Esophagus muscularis mucosa (tissue), 4 donors: ENCODE measurements around the gene PLK3. TPM values are rescaled to one million over a fixed set of nuclear protein-coding genes. Genes with fewer than 3 reads are reported as not detected.

Experiments used
- DNase-seq: peaks from one replicate; pipeline ENCODE4 v3.0.0-alpha.2; 2017; ENCODE audit errors: extremely low spot score
- H3K27ac ChIP-seq, 4 donors: fragments of 200-600 bp; sonication (generic); replicated peaks in 1 of 4; 1 replicate in 3 of 4; 2 replicates in 1 of 4; pipeline ENCODE4 v1.5.1; 2016 to 2019; ENCODE audit warnings: mild to moderate bottlenecking in 1 of 4
- H3K27me3 ChIP-seq, 4 donors: fragments of 200-600 bp; sonication (generic); one replicate each; pipeline versions ENCODE4 v1.5.1 to v1.6.0; 2016 to 2019
- H3K36me3 ChIP-seq, 4 donors: fragments of 200-600 bp; sonication (generic); one replicate each; pipeline ENCODE4 v1.5.1; 2016 to 2019
- H3K4me1 ChIP-seq, 4 donors: fragments of 200-600 bp; sonication (generic); one replicate each; pipeline ENCODE4 v1.5.1; 2016 to 2019
- H3K4me3 ChIP-seq, 4 donors: fragments of 200-600 bp; sonication (generic); 1 replicate in 2 of 4; 2 replicates in 2 of 4; pipeline ENCODE4 v1.5.1; 2016 to 2019; ENCODE audit warnings: mild to moderate bottlenecking in 4 of 4, moderate library complexity in 1 of 4
- H3K9me3 ChIP-seq, 4 donors: fragments of 200-600 bp; sonication (generic); 1 replicate in 3 of 4; 2 replicates in 1 of 4; pipeline ENCODE4 v1.5.1; 2016 to 2019
- EP300 ChIP-seq: sonication (generic); formaldehyde crosslinking; IDR thresholded peaks from one replicate; pipeline ENCODE4 v1.6.1; 2017; ENCODE audit warnings: antibody characterized with exemption
- POLR2A ChIP-seq: fragments of 450-650 bp; IDR thresholded peaks from one replicate; pipeline ENCODE4 v1.6.1; 2017; ENCODE audit warnings: antibody characterized with exemption, moderate library complexity, mild to moderate bottlenecking, low read depth
- POLR2AphosphoS5 ChIP-seq, 2 donors: sonication (generic); formaldehyde crosslinking; IDR thresholded peaks; one replicate each; pipeline ENCODE4 v1.6.1; 2017; ENCODE audit warnings: antibody characterized with exemption in 2 of 2
- WGBS: methylation state at CpG from one replicate; pipeline ENCODE4 v1.1.5; 2018; 5-methylcytosine and 5-hydroxymethylcytosine counted together
- intact Hi-C: fragments of 100-400 bp; cut with DNase I; formaldehyde crosslinking; loops from one replicate; pipeline ENCODE4 v1.15.1; 2023
- total RNA-seq, 4 donors: library from RNA; depleted of rRNA; stranded (reverse); fragments of >200 nt; gene quantifications; one replicate each; pipeline versions ENCODE4 v1.1.0 to v1.2.1, GENCODE V29; 2016
- TF ChIP-seq, protein P1 (sequence below), 3 experiments: fragments of 200-600 bp in 2 of 3; fragments of 450-650 bp in 1 of 3; sonication (generic) in 2 of 3; IDR thresholded peaks; one replicate each; pipeline ENCODE4 v1.5.1; 2017 to 2019; ENCODE audit warnings: antibody characterized with exemption in 3 of 3, mild to moderate bottlenecking in 2 of 3, moderate library complexity in 1 of 3

PLK3 gene
- total RNA-seq, 4 donors from 2014 or later = 7.9 to 46.4 (median 10.5) TPM

DNA sequence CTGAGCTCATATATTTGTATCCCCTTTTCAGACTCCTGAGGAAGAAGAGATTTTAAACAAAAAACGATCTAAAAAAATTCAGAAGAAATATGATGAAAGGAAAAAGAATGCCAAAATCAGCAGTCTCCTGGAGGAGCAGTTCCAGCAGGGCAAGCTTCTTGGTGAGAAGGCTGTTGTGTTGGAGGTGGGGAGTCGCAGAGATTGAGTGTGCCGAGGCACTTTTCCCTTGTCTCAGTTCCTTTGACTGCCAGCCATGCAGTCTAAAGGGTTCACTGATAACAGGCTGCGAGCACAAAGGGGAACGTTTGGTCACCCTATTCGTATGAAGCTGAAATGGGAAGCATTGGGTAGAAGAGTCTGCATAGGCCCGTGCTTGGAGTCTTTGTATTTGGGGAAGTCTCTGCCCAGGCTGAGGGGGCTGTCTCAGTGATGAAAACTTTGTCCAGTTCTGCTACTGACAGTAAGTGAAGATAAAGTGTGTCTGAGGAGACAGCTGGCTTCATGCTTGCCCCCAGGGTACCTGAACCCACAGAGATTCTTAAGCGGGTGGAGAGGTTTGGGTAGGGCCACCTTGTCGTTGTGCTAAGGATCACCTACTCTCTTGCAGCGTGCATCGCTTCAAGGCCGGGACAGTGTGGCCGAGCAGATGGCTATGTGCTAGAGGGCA, 22.1 kb upstream of the PLK3 start:
- Histone ChIP-seq H3K4me1 (peaks cover 20 to 40% (median 33%) of the 10 kb centered on the region in 4 donors), H3K36me3 (peaks cover 31 to 59% (median 49%) of the 10 kb centered on the region in 4 donors), H3K4me3 (no peak overlapping the region), H3K27me3 (no peaks in the 10 kb centered on the region), H3K27ac (no peak overlapping the region), H3K9me3 (no peaks in the 10 kb centered on the region)
- TF ChIP-seq POLR2AphosphoS5 (IDR thresholded peaks at IDR 0.05) (no peak), POLR2A (no peak), EP300 (no peak)
- TF ChIP-seq, protein P1, sequence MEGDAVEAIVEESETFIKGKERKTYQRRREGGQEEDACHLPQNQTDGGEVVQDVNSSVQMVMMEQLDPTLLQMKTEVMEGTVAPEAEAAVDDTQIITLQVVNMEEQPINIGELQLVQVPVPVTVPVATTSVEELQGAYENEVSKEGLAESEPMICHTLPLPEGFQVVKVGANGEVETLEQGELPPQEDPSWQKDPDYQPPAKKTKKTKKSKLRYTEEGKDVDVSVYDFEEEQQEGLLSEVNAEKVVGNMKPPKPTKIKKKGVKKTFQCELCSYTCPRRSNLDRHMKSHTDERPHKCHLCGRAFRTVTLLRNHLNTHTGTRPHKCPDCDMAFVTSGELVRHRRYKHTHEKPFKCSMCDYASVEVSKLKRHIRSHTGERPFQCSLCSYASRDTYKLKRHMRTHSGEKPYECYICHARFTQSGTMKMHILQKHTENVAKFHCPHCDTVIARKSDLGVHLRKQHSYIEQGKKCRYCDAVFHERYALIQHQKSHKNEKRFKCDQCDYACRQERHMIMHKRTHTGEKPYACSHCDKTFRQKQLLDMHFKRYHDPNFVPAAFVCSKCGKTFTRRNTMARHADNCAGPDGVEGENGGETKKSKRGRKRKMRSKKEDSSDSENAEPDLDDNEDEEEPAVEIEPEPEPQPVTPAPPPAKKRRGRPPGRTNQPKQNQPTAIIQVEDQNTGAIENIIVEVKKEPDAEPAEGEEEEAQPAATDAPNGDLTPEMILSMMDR (IDR thresholded peaks at IDR 0.05) = no peak
- WGBS = 70% methylated on average over 13 of the region's 13 CpGs
- intact Hi-C loops = loop anchor here (5.0 kb wide), 1 partner anchor 46 kb away; the partner anchor contains the start of gene RNU5D-1
- no peak for DNase-seq

GRCh38 chr1:44778705-44779576, 21.2 kb upstream of the PLK3 start:
- Histone ChIP-seq H3K27me3 (no peaks in the 10 kb centered on the region), H3K4me1 (peaks cover 26 to 48% (median 40%) of the 10 kb centered on the region in 4 donors), H3K36me3 (peaks cover 31 to 59% (median 49%) of the 10 kb centered on the region in 4 donors), H3K27ac (no peak overlapping the region), H3K4me3 (no peak overlapping the region), H3K9me3 (no peaks in the 10 kb centered on the region)
- WGBS = 95% methylated on average over 6 of the region's 6 CpGs
- no peak for DNase-seq
- intact Hi-C loops = loop anchor here (5.0 kb wide), 1 partner anchor 47 kb away; the partner anchor contains the start of gene RNU5D-1
- TF ChIP-seq POLR2A (no peak), EP300 (no peak), POLR2AphosphoS5 (IDR thresholded peaks at IDR 0.05) (no peak)
- TF ChIP-seq, protein P1 (IDR thresholded peaks at IDR 0.05) = no peak

GRCh38 chr1:44780583-44781121, 19.5 kb upstream of the PLK3 start:
- TF ChIP-seq POLR2AphosphoS5 (IDR thresholded peaks at IDR 0.05) (no peak), POLR2A (no peak)
- TF ChIP-seq, protein P1 (IDR thresholded peaks at IDR 0.05) = no peak
- no peaks in the 10 kb centered on the region for H3K27me3 ChIP-seq
- 91% methylated on average over 14 of the region's 14 CpGs for WGBS
- peaks cover 31 to 59% (median 49%) of the 10 kb centered on the region in 4 donors for H3K36me3 ChIP-seq
- H3K4me3 ChIP-seq = no peak overlapping the region
- no peaks in the 10 kb centered on the region for H3K9me3 ChIP-seq
- no peak for DNase-seq
- peaks cover 42 to 59% (median 49%) of the 10 kb centered on the region in 4 donors for H3K4me1 ChIP-seq
- no peak overlapping the region for H3K27ac ChIP-seq
- intact Hi-C loops = no loop called here

- peaks cover 33 to 42% (median 37%) of the 10 kb centered on the region in 4 donors for H3K4me1 ChIP-seq
- H3K27ac ChIP-seq = peak overlapping the region; percentile 52 to 63 (median 54)
- intact Hi-C loops = no loop called here
- 35% methylated on average over 8 of the region's 8 CpGs for WGBS
- H3K27me3 ChIP-seq = no peaks in the 10 kb centered on the region
- TF ChIP-seq, protein P1 (IDR thresholded peaks at IDR 0.05) = no peak
- TF ChIP-seq POLR2A (no peak), POLR2AphosphoS5 (IDR thresholded peaks at IDR 0.05) (no peak), EP300 (no peak)
- peak overlapping the region; percentile 55 to 66 (median 62) for H3K4me3 ChIP-seq
- DNase-seq = no peak
- no peaks in the 10 kb centered on the region for H3K9me3 ChIP-seq
- H3K36me3 ChIP-seq = peaks cover 20 to 33% (median 26%) of the 10 kb centered on the region in 4 donors
Measured at GRCh38 chr1:44783697-44784093, 16.5 kb upstream of the PLK3 start.
